Skeletal muscle tissue (tissue), 1 donor: Measurements from ENCODE around the gene NOL4L. TPM values are rescaled to one million over a fixed set of nuclear protein-coding genes. Genes with fewer than 3 reads are reported as not detected.

Source experiments
- total RNA-seq: library from RNA; depleted of rRNA; stranded (reverse); fragments of >200 nt; gene quantifications from one replicate; pipeline ENCODE4 v1.2.3, GENCODE V29; 2014

Gene NOL4L
- total RNA-seq, 1 donor from 2014 or later = 4.2 TPM

Other genes with a start within 250 kb of the NOL4L start
- 86.1 TPM for gene ASXL1, start 227.0 kb downstream of the NOL4L start, total RNA-seq
- gene C20orf203, start 88.6 kb upstream of the NOL4L start, total RNA-seq = under 0.01 TPM
- 14.1 TPM for gene COMMD7, start 158.1 kb upstream of the NOL4L start, total RNA-seq
- 2.1 TPM for gene DNMT3B, start 177.1 kb upstream of the NOL4L start, total RNA-seq
- 74.6 TPM for gene MAPRE1, start 234.6 kb upstream of the NOL4L start, total RNA-seq